ENCODE data around the gene TRPC1.

GRCh38 chr3:142795332-142795731 lies 71.5 kb downstream of the TRPC1 start:
- TF ChIP-seq, protein P1, sequence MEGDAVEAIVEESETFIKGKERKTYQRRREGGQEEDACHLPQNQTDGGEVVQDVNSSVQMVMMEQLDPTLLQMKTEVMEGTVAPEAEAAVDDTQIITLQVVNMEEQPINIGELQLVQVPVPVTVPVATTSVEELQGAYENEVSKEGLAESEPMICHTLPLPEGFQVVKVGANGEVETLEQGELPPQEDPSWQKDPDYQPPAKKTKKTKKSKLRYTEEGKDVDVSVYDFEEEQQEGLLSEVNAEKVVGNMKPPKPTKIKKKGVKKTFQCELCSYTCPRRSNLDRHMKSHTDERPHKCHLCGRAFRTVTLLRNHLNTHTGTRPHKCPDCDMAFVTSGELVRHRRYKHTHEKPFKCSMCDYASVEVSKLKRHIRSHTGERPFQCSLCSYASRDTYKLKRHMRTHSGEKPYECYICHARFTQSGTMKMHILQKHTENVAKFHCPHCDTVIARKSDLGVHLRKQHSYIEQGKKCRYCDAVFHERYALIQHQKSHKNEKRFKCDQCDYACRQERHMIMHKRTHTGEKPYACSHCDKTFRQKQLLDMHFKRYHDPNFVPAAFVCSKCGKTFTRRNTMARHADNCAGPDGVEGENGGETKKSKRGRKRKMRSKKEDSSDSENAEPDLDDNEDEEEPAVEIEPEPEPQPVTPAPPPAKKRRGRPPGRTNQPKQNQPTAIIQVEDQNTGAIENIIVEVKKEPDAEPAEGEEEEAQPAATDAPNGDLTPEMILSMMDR (IDR thresholded peaks at IDR 0.05; ENCODE audit: insufficient read depth, low read length, poor library complexity, severe bottlenecking), result no peak
- TF ChIP-seq EZH2phosphoT487 (conservative IDR thresholded peaks at IDR 0.05; ENCODE audit: low read length), result no peak
